Measurements from ENCODE around the gene EPN1.

The EPN1 gene

DNA sequence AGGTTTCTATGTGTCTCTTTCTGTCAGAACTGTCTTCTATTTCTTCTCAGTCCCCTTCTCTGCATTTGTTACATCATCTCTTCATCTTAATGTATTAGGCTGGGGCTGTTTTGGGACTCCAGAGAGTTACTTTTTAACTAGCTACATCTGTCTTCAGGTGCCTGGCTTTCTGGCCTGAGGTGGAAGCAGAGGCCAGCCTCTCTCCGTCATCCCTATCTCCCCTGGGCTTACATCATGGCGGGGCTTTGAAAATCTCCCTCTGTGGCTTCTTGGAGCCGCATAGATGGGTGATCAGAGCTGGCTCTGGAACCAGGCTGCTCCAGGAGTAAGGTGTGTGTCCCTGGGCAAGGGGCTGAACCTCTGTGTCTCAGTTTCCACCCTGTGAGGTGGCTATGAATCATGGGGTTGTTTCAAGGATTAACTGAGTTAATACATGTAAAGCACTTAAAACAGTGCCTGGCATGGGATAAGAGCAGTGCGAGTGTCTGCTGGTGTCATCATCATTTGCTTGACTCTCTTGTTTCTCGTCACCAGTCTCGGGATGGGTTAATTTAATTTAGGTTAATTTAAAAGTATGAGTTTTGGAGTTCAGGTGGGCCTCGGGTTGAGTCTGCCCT is 2.0 kb downstream of the EPN1 start:
- H3K4me3 Mint-ChIP-seq, result peak overlapping the region; percentile 95
- H3K9me3 Mint-ChIP-seq, result no peaks in the 10 kb centered on the region
- peaks cover 70% of the 10 kb centered on the region for H3K4me1 Mint-ChIP-seq (ENCODE audit: low read depth)
- peak overlapping the region; percentile 67 for H3K27ac Mint-ChIP-seq
- no peak for DNase-seq
- H3K27me3 Mint-ChIP-seq, result no peaks in the 10 kb centered on the region
- H3K36me3 Mint-ChIP-seq (ENCODE audit: low read depth), result peaks cover 89% of the 10 kb centered on the region

DNA sequence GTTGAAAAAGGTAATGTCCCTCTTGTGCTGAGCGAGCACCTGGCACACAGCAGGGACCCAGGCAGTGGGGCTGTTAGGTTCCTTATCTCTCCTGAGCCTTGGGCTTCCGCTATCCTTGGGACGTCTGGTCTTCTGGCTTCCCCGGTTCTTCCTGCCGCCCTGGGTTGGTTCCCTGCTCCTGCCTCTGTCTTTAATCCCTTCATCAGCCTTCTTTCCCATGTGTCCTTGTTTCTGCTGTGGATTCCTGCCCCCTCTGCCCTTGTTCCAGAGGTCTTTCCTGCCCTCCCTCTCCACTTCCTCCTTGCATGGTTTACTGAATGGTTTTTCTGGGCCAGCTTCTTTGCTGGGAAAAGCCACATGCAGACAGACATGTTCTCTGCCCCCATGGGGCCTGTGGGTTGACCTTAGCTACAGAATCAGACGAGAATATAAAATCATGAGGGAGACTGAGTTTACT is 2.6 kb downstream of the EPN1 start:
- DNase-seq, result no peak
- Mint-ChIP-seq H3K36me3 (ENCODE audit: low read depth) (peaks cover 88% of the 10 kb centered on the region), H3K27ac (peak overlapping the region; percentile 67), H3K4me3 (no peak overlapping the region), H3K27me3 (no peaks in the 10 kb centered on the region), H3K4me1 (ENCODE audit: low read depth) (peaks cover 66% of the 10 kb centered on the region), H3K9me3 (no peaks in the 10 kb centered on the region)

DNA sequence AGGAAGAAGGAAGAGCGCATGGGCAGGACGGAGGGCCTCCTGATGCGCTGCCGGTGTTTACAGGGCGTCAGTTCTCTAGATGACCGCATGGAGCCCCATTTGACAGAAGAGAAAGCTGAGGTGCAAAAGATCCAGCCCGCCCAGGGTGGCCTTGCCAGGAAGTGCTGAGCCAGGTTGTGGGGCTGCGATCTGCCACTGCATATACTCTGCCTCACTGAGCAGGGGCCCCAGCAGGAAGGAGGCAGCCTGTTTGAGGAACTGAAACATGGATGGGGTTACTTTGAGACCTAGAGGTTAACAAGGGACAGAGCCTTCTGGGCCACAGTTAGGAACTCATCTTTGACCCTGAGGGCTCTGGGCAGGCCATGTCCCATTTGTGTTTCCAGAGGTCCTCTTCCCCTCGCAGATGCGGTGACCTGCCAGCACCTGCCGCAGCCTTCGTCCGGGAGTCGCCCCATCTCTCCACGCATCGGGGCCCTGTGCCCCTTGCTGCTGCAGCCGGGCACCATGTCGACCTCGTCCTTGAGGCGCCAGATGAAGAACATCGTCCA is 3.2 kb downstream of the EPN1 start:
- Mint-ChIP-seq H3K4me3 (no peak overlapping the region), H3K36me3 (ENCODE audit: low read depth) (peaks cover 83% of the 10 kb centered on the region), H3K4me1 (ENCODE audit: low read depth) (peaks cover 66% of the 10 kb centered on the region), H3K27me3 (no peaks in the 10 kb centered on the region), H3K9me3 (no peaks in the 10 kb centered on the region), H3K27ac (peak overlapping the region; percentile 83)
- DNase-seq, result no peak

DNA sequence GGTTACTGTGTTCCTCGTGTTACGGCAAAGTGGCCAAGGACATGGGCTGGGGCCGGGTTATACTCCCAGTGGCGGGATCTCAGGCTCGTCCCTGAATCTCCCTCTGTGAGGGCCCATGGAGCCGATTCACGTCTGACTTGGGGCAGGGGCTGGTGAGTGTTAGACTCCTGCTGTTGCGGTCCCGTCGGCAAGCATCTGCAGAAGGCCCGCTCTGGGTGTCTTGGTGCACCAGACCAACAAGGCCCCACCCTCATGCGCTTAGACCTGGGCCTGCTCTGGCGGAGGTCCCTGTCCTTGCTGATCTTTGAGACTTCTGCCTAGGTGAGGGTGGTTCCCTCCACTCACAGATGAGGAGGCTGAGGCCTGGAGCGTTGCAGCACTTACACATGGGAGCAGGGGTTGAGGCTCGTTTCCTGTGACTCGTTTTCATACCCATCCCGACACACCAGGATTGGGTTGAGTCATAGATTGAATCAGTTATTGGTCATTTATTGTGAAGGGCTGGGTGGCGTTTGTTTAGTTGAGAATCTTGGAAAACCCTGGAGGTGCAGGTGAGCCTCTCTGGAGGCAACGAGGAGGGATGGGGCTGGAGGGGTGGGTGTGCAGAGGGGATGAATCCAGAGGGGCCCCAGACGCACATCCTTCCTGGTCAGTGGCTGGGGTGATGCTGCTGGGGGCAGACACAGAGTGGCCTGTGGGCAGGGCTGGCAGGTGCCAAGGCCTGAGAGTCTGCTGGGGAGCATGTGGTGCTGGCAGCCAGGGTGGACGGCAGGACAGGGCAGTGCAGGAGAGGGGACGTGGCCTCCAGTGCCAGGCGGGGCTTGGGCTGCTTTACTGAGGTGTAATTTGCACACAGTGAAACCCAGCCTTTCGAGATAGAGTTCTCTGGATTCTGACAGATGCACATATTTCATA is 4.6 kb downstream of the EPN1 start:
- peaks cover 86% of the 10 kb centered on the region for H3K36me3 Mint-ChIP-seq (ENCODE audit: low read depth)
- no peaks in the 10 kb centered on the region for H3K27me3 Mint-ChIP-seq
- H3K27ac Mint-ChIP-seq, result peak overlapping the region; percentile 83
- no peak for DNase-seq
- H3K4me3 Mint-ChIP-seq, result no peak overlapping the region
- peaks cover 60% of the 10 kb centered on the region for H3K4me1 Mint-ChIP-seq (ENCODE audit: low read depth)
- no peaks in the 10 kb centered on the region for H3K9me3 Mint-ChIP-seq

DNA sequence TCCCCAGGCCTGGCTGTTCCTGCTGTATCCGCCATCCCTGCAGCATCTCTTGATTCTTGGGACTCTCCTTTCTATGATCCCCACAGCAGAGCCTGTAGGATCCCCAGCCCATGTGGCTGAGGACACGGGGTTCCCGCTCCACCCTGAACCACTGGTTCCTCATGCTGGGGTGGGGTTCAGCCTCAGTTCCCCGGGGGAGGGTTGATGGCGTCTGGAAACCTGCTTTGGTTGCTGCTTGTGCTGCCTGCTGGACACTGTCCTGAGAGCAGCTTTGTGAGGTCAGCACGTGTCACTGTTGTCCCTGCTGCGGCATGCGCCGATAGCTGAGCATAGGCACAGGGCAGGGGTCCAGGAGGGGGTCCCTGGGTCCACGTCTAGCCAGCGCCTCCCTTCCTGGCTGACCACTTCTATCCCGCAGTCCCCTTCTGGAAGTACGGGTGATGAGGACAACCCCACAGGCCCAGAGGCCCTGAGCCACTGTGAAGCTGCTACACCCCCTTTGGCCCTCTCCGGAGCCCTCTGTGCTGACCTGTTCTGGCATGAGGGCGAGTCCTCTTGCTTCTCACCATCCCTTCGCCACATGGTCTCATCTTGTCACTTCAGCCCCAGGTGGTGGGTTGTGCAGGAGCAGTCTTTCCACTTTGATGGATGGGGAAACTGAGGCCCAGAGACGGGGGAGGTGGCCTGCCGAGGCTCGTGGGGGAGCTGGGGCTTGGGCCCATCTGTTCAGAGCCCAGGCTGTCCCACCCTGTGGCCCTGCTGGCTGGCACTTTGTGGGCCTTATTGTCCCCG is 5.5 kb downstream of the EPN1 start:
- H3K36me3 Mint-ChIP-seq (ENCODE audit: low read depth), result peaks cover 92% of the 10 kb centered on the region
- no peak overlapping the region for H3K4me3 Mint-ChIP-seq
- H3K4me1 Mint-ChIP-seq (ENCODE audit: low read depth), result peaks cover 61% of the 10 kb centered on the region
- no peaks in the 10 kb centered on the region for H3K27me3 Mint-ChIP-seq
- H3K9me3 Mint-ChIP-seq, result no peaks in the 10 kb centered on the region
- DNase-seq, result no peak
- H3K27ac Mint-ChIP-seq, result peak overlapping the region; percentile 83

DNA sequence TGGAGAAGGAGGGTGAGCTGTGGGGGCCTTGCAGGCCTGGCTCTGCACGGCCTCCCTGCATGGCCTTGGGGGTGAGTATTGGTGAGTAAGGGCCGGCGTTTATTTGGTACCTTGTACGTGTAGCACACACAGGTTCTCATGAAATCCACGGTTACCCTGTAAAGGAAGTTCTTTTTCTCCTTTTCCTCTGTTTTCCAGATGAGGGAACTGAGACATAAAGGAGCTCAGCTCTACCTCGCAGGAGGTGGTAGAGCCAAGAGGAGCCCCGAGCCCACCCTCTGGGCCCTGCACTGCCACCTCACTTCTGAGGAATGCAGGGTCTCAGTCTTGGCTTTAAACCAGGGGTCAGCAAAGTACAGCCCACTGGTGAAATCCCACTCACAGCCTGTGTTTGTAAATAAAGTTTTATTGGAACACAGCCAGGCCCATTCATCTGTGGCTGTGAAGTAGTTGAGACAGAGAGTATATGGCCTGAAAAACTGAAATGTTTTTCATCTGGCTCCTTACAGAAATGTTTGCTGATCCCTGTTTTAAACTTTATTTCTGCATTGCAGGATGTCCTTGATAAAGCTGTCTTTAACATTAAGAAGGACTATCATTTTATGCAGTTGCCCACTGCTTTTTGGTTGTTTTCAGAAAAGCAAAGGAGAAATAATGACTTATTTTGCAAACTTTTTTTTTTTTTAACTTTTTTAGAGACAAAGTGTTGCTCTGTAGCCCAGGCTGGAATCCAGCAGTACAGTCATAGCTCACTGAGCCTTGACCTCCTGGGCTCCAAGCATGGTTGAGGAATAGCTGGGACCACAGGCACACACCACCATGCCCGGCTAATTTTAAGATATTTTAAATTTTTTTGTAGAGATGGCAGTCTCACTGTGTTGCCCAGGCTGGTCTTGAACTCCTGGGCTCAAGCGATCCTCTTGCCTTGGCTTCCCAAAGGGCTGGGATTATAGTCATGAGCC is 6.4 kb downstream of the EPN1 start:
- H3K27me3 Mint-ChIP-seq, result no peaks in the 10 kb centered on the region
- H3K36me3 Mint-ChIP-seq (ENCODE audit: low read depth), result peaks cover 94% of the 10 kb centered on the region
- no peak for DNase-seq
- no peaks in the 10 kb centered on the region for H3K9me3 Mint-ChIP-seq
- peaks cover 61% of the 10 kb centered on the region for H3K4me1 Mint-ChIP-seq (ENCODE audit: low read depth)
- H3K27ac Mint-ChIP-seq, result no peak overlapping the region
- H3K4me3 Mint-ChIP-seq, result no peak overlapping the region

DNA sequence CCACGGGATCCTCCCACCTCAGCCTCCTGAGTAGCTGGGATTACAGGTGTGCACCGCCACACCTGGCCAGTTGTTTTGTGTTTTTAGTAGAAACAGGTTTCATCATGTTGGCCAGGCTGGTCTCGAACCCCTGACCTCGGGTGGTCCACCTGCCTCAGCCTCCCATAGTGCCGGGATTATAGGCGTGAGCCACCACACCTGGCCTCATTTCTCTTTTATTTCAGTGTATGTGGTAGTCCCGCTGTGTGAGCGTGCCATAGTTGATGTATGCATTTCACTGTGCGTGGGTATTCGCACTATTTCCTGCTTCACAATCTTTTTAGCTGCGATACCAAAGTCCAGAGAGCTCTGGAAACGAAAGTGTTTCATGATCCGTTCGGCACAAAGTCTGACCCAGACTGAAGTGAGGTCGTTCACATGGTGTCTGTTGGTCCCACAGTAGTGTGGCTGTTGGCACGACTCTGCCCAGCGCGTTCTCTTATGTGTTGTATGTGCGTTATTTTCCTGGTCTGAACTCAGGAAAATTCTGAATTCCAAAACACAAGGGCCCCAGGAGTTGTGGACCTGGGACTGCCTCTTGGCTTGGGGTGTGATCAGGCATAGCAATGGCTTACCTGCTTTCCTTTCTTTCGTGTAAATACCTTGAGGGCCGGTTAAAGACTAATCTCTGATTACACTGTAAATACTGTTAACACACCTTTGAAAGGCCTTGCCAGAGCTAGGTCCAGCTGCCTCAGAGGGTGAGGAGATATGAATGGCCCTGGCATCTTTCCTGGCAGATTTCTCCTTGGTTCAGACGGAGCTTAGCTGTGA is 8.6 kb downstream of the EPN1 start:
- no peak for DNase-seq
- no peaks in the 10 kb centered on the region for H3K9me3 Mint-ChIP-seq
- H3K4me3 Mint-ChIP-seq, result no peak overlapping the region
- peaks cover 86% of the 10 kb centered on the region for H3K36me3 Mint-ChIP-seq (ENCODE audit: low read depth)
- no peaks in the 10 kb centered on the region for H3K27me3 Mint-ChIP-seq
- peak overlapping the region; percentile 30 for H3K27ac Mint-ChIP-seq
- peaks cover 40% of the 10 kb centered on the region for H3K4me1 Mint-ChIP-seq (ENCODE audit: low read depth)

DNA sequence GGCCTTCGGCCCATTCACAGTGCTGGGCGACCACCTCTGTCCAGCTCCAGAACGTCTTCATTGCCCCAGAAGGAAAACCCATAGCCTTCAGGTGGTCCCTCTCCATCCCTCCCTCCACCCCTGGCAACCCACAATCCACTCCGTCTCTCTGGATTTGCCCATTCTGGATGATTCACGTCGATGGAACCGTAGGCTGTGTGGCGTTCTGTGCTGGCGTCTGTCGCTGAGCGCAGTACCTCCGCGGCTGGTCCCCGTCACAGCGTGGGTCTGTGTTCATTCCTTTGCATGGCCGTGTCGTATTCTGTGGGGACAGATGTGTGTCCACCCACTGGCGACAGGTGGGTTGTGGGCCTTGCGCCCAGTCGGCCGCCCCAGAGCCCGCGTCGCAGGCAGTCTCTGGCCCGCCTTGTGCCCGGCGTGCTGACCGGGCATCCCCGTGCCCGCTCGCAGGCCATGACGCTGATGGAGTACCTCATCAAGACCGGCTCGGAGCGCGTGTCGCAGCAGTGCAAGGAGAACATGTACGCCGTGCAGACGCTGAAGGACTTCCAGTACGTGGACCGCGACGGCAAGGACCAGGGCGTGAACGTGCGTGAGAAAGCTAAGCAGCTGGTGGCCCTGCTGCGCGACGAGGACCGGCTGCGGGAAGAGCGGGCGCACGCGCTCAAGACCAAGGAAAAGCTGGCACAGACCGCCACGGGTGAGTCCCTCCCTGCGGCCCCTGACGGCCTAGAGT is 10.1 kb downstream of the EPN1 start:
- peaks cover 25% of the 10 kb centered on the region for H3K4me1 Mint-ChIP-seq (ENCODE audit: low read depth)
- no peak overlapping the region for H3K27ac Mint-ChIP-seq
- H3K4me3 Mint-ChIP-seq, result no peak overlapping the region
- peaks cover 85% of the 10 kb centered on the region for H3K36me3 Mint-ChIP-seq (ENCODE audit: low read depth)
- H3K27me3 Mint-ChIP-seq, result no peaks in the 10 kb centered on the region
- no peaks in the 10 kb centered on the region for H3K9me3 Mint-ChIP-seq
- DNase-seq, result no peak

DNA sequence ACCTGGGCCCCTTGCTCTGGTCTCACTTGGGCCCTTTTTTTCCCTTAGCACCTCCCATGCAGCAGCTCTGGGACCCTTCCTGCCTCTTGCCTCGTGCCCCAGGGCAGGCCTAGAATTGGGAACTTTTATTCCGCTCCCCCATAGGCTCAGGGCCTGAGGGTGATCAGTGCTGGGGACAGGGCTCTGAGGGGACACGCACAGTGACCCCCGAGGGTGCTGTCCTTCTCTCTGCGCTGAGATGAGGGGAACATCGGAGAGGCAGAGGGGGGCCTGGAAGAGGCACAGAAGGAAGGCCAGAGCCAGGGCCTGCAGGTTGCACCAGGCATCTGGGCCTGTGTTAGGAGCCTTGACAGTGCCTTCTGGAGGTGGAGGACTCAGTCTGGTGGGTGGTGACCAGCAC is 10.8 kb downstream of the EPN1 start:
- Mint-ChIP-seq H3K4me1 (ENCODE audit: low read depth) (peaks cover 18% of the 10 kb centered on the region), H3K36me3 (ENCODE audit: low read depth) (peaks cover 85% of the 10 kb centered on the region), H3K9me3 (no peaks in the 10 kb centered on the region), H3K27me3 (no peaks in the 10 kb centered on the region), H3K4me3 (no peak overlapping the region), H3K27ac (peak overlapping the region; percentile 59)
- no peak for DNase-seq

DNA sequence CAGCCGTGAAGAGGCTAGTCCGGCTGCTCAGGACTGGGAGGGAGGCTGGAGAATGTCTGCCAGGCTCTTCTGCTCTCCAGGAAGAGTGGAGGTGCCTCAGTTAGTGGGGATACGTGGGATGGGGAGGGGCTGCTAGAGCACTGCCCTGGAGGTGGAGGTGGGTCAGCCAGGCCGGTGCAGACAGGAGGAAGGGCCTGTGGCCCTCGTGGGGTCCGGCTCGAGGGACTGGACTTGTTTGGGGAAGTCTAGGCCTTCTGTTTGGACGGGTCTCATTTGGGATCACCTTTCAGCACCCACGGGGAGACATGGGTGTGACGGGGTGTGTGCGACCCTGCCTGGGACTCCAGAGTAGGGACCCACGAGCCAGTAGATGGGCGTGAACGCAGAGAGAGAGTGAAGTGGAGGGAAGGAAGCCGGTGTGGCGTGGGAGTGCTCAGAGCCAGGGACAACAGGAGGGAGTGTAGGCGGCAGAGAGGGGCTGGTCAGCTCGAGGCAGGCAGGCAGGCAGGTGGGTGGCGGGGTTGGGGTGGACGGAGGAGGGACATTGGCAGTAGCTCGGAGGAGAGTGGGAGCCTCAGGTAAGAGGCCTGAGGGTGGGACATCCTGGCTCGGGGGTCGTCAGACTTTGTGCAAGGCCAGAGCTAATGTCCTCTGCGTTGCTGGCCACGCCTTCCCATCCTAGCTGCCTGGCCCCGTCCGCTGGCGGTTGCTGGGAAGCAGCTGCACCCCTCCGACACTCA is 11.5 kb downstream of the EPN1 start:
- Mint-ChIP-seq H3K4me3 (no peak overlapping the region), H3K36me3 (ENCODE audit: low read depth) (peaks cover 83% of the 10 kb centered on the region), H3K27me3 (no peaks in the 10 kb centered on the region), H3K4me1 (ENCODE audit: low read depth) (peaks cover 15% of the 10 kb centered on the region), H3K9me3 (no peaks in the 10 kb centered on the region), H3K27ac (peak overlapping the region; percentile 59)
- no peak for DNase-seq

DNA sequence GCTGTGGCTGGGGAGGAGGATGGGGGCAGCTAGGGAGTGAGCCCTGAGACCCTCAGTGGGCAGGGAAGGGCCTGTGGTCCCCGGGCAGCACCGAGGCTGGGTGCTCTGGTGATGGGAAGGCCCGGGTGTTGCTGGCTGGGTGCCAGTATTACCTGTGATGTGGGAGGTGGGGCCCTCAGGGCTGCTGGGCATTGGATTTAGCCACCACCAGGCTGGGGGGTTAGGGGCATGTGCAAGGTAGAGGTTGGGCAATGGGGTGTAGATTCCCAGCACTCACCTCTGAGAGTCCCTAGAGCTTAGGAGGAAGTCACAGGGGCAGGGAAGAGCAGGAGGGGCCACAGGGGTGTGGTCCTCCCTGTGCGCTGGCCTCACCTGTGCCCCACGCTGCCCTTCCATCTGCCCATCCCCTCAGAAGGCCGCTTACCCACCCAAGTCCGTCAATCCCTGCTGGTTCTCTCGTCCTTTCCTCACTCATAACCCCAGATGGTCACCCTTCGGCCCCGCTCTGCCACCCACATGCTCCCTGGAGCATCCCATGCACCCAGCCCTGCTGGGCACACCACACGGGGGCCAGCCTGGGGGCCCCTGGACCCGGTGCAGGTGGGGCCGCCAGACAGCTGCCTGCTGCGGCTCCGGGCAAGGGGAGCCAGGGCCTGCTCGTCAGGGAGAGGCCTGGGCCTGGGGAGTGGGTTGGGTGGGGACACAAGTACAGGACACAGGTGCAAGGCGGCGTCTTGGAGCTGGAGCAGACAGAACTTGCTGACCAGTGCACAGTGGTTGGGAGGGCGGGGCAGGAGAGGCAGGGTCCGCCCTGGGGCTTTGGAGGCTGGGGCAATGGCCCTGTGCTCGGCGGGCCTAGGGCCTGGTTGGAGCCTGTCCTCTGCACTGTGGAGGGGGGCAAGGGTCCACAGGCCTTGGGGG is 12.5 kb downstream of the EPN1 start:
- Mint-ChIP-seq H3K4me1 (ENCODE audit: low read depth) (peaks cover 15% of the 10 kb centered on the region), H3K36me3 (ENCODE audit: low read depth) (peaks cover 77% of the 10 kb centered on the region), H3K9me3 (no peaks in the 10 kb centered on the region), H3K4me3 (no peak overlapping the region), H3K27me3 (no peaks in the 10 kb centered on the region), H3K27ac (peak overlapping the region; percentile 44)
- no peak for DNase-seq
